ENCODE results near the gene TSSC4.

GRCh38 chr11:2426826-2427521 lies 26.4 kb downstream of the TSSC4 start:
- TF ChIP-seq CTCF (IDR thresholded peaks at IDR 0.05) (peak in 1 of 6 experiments; percentile 10), POLR2A (IDR thresholded peaks at IDR 0.05) (no peak)
